IPS-18c (cell line): Measurements from ENCODE around the gene CORO1C.
"Not testable (repeated sequence)": the region's sequence is repeated elsewhere in the genome, so short reads cannot be mapped to it uniquely, and the experiment has no call there.

ENCODE experiments used
- H3K4me3 ChIP-seq: 2 replicates; pipeline ENCODE4 v1.7.0; 2013; ENCODE audit warnings: low read depth, mild to moderate bottlenecking, low read length, moderate library complexity; ENCODE audit not compliant: insufficient read depth
- H3K9me3 ChIP-seq: one replicate; pipeline ENCODE4 v1.6.1; 2013; ENCODE audit warnings: mild to moderate bottlenecking, low read length, moderate library complexity; ENCODE audit not compliant: control insufficient read depth, insufficient read depth

CORO1C gene

DNA sequence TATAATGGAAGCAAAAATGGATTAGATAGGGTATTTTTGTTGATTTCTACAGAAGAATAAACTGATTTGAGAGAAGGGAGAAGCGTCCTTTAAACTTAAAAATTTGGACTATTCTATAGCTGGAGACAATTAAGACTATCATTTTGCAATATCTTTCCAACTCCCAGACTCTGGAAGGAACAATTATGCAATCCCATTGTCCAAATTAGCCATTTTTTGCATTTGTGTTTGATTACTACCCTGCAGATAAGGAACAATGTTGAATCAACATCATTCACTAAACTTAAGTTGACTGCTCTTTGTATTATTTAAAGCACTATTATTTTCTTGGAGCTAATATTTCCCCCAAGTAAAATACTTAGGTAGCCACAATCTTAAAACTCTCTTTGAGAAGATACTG, 62.8 kb downstream of the CORO1C start:
- Histone ChIP-seq H3K9me3 (no peaks in the 10 kb centered on the region), H3K4me3 (no peak overlapping the region)

- no peaks in the 10 kb centered on the region for H3K9me3 ChIP-seq
Measured at GRCh38 chr12:108668063-108668462, 63.3 kb downstream of the CORO1C start.

DNA sequence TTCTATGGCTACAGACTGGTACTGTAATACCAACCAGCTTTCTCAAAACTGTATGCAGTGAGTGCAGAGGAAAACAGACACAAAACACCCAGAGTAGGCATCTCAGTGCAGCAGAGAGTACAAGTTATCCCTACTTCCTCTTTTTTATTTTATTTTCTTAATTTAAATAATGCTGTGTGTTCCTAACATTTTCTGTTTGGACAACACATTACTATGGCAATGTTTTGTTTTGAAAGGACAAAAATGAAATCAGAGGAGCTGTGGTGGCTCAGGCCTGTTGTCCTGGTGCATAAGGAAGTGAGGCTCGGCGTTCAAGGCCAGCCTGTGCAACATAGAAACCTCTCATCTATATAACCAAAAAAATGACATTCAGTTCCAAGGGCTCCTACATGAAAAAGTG, 64.0 kb downstream of the CORO1C start:
- Histone ChIP-seq H3K9me3 (no peaks in the 10 kb centered on the region), H3K4me3 (no peak overlapping the region)

More at GRCh38 chr12:108668063-108668462, 63.3 kb downstream of the CORO1C start:
- H3K4me3 ChIP-seq = no peak overlapping the region

GRCh38 chr12:108666401-108666881, 64.9 kb downstream of the CORO1C start:
- Histone ChIP-seq H3K9me3 (no peaks in the 10 kb centered on the region), H3K4me3 (no peak overlapping the region)

GRCh38 chr12:108665608-108666202, 65.6 kb downstream of the CORO1C start:
- H3K4me3 ChIP-seq = no peak overlapping the region
- no peaks in the 10 kb centered on the region for H3K9me3 ChIP-seq

GRCh38 chr12:108664338-108665258, 66.7 kb downstream of the CORO1C start:
- Histone ChIP-seq H3K9me3 (no peaks in the 10 kb centered on the region), H3K4me3 (no peak overlapping the region)

DNA sequence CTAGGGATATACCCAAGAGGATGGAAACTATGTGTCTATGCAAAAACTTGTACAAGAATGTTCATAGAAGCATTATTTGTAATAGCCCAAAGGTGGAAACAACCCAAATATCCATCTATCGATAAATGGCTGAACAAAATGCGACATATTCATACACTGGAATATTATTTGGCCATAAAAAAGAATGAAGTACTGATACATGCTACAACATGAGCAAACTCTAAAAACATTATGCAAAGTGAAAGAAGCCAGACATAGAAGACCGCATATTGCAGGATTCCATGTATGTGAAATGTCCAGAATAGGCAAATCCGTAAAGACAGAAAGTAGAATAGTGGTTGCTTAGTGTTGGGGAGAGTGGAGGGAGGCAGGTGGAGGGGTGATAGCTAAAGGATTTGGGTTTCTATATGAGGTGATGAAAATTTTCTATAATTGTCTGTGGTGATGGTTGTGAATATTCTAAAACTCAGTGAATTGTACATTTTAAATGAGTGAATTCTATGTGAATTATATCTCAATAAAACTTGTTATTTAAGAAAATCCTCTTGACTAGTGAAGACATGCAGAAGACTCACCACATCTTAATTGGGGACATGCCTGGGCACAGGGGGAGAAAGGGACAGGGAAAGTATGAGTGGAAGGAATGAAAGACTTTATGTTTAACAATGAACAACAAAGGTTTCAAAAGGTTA, 67.8 kb downstream of the CORO1C start:
- no peaks in the 10 kb centered on the region for H3K9me3 ChIP-seq
- no peak overlapping the region for H3K4me3 ChIP-seq

- not testable (repeated sequence) for H3K4me3 ChIP-seq
Measured at GRCh38 chr12:108658115-108658514, 73.2 kb downstream of the CORO1C start.

GRCh38 chr12:108657130-108657745, 74.1 kb downstream of the CORO1C start:
- no peaks in the 10 kb centered on the region for H3K9me3 ChIP-seq
- no peak overlapping the region for H3K4me3 ChIP-seq

More at GRCh38 chr12:108658115-108658514, 73.2 kb downstream of the CORO1C start:
- not testable (repeated sequence) for H3K9me3 ChIP-seq

DNA sequence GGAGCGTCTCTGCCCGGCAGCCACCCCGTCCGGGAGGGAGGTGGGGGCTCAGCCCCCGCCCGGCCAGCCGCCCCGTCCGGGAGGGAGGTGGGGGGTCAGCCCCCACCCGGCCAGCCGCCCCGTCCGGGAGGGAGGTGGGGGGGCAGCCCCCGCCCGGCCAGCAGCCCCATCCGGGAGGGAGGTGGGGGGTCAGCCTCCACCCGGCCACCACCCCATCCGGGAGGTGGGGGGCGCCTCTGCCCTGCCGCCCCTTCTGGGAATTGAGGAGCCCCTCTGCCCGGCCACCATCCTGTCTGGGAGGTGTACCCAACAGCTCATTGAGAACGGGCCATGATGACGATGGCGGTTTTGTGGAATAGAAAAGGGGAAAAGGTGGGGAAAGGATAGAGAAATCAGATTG, 75.1 kb downstream of the CORO1C start:
- not testable (repeated sequence) for H3K4me3 ChIP-seq, H3K9me3 ChIP-seq

GRCh38 chr12:108655812-108656175, 75.5 kb downstream of the CORO1C start:
- H3K9me3 ChIP-seq = not testable (repeated sequence)

DNA sequence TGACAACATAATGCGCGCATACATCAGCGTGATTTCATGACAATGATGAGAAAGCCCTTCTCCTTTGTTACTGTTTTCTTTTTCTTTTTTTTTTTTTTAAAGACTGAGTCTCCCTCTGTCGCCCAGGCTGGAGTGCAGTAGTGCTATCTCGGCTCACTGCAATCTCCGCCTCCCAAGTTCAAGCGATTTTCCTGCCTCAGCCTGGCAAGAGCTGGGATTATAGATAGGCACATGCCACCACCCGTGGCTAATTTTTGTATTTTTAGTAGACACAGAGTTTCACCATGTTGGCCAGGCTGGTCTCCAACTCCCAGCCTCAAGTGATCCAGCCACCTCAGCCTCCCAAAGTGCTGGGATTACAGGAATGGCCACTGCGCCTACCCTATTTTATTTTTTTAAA, 76.7 kb downstream of the CORO1C start:
- not testable (repeated sequence) for H3K4me3 ChIP-seq, H3K9me3 ChIP-seq

More at GRCh38 chr12:108655812-108656175, 75.5 kb downstream of the CORO1C start:
- H3K4me3 ChIP-seq = not testable (repeated sequence)

DNA sequence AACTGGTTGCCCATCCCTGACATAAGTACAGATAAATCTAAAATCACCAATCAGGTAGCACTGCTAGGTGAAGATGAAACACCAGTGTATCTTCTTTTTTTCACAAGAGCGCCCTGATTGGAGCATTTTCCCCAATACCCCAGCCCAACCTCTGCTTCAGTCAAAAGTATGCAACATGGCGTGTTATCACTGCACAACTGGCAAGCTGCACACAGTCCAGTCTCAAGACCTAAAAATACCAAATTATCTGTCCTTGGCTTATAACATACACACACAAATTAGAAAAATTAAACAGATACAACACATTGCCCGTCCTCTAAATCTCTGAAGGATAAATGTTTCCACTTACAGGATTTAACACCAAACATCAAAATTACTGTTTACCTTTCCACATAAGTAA, 77.4 kb downstream of the CORO1C start:
- Histone ChIP-seq H3K4me3 (no peak overlapping the region), H3K9me3 (no peaks in the 10 kb centered on the region)

DNA sequence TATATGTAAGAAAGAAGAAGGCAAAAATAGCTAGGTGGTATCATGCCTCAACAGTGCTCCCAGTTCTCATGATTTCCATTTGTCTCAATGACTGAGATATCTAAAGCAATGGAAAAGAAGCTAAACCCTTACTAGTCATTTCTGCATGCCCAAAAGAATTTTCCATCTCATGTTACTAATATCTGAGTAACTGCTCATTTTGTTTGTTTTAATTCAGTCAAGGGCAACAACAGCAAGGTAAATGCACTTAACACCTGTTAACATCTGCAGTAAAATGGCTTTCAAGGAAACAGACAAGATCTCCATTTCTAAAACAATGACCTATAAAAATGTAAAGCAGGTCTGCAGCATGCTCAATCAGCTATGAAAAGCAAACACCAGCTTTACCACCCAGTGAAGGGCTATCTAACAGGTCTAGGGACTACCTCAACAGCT, 78.2 kb downstream of the CORO1C start:
- Histone ChIP-seq H3K9me3 (no peaks in the 10 kb centered on the region), H3K4me3 (no peak overlapping the region)

DNA sequence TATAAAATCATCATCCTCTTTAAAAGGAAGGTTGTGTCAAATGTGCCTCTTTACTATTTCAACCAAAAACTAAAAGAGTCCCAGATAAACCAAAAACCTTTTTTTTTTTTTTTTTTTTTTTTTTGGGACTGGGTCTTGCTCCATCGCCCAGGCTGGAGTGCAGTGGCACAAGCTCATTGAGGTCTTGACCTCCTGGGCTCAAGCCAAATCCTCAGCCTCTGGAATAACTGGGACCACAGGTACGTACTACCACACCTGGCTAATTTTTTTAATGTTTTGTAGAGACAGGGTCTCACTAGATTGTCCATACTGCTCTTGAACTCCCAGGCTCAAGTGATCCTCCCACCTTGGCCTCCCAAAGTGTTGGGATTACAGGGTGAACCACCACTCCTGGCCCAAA, 81.2 kb downstream of the CORO1C start:
- Histone ChIP-seq H3K4me3 (no peak overlapping the region), H3K9me3 (no peaks in the 10 kb centered on the region)

- Histone ChIP-seq H3K4me3 (no peak overlapping the region), H3K9me3 (no peaks in the 10 kb centered on the region)
Measured at GRCh38 chr12:108649669-108650068, 81.6 kb downstream of the CORO1C start.

GRCh38 chr12:108649126-108649525, 82.2 kb downstream of the CORO1C start:
- Histone ChIP-seq H3K4me3 (no peak overlapping the region), H3K9me3 (no peaks in the 10 kb centered on the region)
